ENCODE measurements around the gene NAP1L3.

The NAP1L3 gene, protein sequence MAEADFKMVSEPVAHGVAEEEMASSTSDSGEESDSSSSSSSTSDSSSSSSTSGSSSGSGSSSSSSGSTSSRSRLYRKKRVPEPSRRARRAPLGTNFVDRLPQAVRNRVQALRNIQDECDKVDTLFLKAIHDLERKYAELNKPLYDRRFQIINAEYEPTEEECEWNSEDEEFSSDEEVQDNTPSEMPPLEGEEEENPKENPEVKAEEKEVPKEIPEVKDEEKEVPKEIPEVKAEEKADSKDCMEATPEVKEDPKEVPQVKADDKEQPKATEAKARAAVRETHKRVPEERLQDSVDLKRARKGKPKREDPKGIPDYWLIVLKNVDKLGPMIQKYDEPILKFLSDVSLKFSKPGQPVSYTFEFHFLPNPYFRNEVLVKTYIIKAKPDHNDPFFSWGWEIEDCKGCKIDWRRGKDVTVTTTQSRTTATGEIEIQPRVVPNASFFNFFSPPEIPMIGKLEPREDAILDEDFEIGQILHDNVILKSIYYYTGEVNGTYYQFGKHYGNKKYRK

DNA sequence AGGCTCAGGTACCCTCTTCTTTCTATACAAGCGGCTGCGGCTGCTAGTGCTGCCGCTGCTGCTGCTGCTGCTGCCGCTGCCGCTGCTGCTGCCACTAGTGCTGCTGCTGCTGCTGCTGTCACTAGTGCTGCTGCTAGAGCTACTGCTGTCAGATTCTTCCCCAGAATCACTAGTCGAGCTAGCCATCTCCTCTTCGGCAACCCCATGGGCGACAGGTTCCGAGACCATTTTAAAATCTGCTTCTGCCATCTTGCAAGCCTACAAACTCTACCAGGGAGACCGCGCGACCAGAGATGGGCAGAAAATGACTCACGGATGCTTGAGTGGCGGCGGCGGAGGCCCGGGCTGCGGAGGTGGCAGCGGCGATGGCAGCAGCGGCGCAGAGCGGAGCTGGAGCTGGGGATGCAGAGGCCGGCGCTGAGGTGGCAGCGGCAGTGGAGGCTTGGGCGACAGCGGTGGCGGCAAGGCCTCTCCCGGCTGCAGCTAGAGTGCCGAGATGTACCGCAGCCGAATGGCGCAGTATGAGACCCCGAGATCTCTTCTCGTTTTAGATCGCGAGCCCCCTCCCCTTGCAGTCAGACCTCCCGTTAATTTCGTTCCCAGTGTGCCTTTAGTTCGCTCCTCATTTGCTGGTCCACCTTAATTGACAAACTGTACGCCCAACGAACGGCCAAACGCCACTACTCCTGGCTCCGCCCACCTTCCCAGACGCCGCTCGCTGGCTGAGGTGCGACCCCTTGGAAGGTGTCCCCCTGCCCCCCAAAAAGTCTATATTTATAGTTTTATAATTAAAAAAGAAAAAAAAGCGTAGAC lies at the start of gene NAP1L3:
Gene NAP1L3 (minus strand): TSS at position 523 of the 813 bp plus-strand sequence. CDS start 274 bp downstream, at position 249.
- DNase-seq: peak; percentile 82

DNA sequence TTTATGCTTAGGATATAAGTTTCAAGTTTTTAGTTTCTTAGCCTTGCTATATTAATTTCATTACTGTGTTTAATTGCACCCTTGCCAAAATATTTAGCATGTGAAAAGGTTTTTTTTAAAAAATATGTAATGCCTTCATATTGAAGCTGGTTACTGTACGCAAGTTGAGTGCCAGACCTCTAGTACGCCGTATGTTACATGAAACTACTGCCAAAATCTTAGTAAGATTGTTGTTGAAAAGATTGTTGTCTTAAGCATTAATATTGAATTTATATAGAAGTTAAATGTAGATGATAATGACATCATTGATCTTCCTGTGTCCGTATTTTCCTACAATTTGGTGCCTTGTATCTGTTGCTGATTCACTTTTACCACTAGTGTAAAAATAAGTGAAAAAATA lies 37.7 kb upstream of the NAP1L3 start:
- DNase-seq: no peak

DNA sequence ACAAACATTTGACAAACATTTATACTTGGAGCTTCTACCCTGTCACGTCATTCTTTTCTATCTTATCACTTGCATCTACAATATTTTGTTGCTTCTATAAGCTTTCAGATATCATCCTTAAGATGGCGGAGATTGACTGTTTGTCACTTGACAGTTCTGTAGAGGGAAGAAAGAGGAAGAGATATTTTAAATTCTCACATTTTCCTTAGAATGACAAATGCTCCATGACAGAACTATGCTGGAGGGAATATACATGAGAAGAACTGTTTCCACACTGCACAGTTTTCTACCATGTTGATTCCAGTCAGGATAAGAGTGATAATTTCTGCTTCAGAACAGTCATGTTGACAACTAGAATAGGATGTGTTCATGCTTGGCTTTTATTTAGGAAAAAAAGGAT lies 30.3 kb upstream of the NAP1L3 start:
- no peak for DNase-seq

DNA sequence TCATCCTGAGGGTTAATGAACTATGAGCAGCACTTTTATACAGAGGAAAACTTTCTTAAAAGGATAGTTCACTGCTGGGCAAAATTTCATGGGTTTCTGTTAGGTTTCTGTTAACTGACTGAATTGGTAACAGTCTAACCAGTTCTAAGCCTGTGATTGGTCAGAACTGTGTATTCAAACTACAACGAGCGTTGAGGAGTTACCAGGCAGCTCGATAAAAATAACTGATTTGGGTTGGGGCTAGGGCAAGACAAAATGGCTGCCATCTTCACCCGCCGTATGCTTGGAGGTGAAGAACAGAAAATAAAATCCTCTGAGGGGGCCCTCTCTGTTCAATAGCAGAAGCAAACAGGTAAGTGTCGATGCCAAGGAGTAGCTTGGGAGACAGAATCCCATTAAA lies 22.6 kb upstream of the NAP1L3 start:
- DNase-seq: no peak

DNA sequence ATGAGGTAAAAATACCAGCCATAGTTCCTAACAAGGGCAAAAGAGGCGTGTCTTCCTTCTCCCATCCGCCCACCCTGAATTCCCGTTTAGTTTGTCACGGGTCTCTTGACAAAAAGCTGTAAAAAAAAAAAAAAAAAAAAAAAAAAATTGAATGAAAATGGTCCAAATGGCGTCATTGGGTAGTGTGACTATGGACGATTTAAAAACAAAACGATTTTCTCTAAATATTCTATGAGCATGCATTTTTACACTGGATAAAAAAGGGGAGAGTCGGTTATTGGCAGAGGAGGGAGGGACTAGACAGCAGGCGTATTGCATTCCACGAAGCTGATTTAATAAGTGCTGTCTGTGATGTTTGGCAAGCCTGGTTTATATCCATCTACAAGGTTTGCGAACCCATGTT lies 492 bp upstream of the NAP1L3 start, which contains the start of gene FAM133A:
Gene FAM133A (plus strand): TSS at position 338 of the 403 bp plus-strand sequence. CDS start 35,214 bp downstream, outside the sequence.
- DNase-seq: no peak

DNA sequence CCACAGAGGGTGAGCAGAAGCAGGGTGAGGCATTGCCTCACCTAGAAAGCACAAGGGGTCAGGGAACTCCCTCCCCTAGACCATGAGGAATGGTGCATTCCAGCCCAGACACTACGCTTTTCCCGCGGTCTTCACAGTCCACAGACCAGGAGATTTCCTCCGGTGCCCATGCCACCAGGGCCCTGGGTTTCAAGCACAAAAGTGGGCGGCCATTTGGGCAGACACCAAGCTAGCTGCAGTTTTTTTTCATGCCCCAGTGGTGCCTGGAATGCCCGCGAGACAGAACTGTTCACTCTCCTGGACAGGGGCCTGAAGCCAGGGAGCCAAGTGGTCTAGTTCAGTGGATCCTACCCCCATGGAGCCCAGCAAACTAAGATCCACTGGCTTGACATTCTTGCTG lies 12.8 kb downstream of the NAP1L3 start:
- DNase-seq: no peak

DNA sequence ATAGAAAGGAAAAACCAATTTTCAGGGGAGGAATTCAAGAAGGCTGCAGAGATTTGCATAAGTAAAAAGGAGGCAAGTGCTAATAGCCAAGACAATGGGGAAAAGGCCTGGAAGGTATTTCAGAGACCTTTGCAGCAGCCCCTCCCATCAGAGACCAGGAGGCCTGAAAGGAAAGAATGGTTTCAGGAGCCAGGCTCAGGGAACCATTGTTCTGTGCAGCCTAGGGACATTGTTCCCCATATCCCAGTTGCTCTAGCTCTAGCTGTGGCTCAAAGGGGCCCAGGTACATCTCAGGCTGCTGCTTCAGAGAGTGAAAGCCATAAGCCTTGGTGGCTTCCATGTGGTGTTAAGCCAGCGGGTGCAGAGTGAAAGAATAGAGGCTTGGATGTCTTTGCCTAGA lies 24.0 kb downstream of the NAP1L3 start:
- no peak for DNase-seq

DNA sequence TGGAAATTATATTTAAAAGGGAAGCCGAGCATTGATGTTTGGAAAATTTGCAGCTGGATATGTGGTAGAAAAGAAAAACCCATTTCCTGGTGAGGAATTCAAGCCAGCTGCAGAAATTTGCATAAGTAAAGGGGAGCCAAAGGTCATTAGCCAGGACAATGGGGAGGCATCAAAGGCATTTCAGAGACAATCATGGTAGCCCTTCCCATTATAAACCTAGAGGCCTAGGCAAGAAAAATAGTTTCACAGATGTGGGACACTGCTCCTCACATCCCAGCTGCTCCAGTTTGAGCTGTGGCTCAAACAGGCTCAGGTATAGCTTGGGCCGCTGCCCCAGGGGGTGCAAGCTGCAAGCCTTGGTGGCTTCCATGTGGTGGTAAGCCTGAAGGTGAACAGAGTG lies 35.8 kb downstream of the NAP1L3 start:
- DNase-seq: no peak

Data from activated CD4-positive, alpha-beta T cell treated with anti-CD3 and anti-CD28 coated beads, Interleukin-10, Interleukin-2, amounts not matched to agents 100 ng/mL and 50 ng/mL, durations not matched to agents 16 hours and 8 hours (primary cell).